Measurements from ENCODE around the gene ZNF750.

Gene ZNF750

GRCh38 chr17:82807562-82807961 lies 32.3 kb downstream of the ZNF750 start:
- H3K9me3 ChIP-seq (ENCODE audit: severe bottlenecking): no peaks in the 10 kb centered on the region
- H3K4me1 ChIP-seq (ENCODE audit: insufficient read depth, poor library complexity, severe bottlenecking): no peaks in the 10 kb centered on the region
- peaks cover 23% of the 10 kb centered on the region for H3K36me3 ChIP-seq (ENCODE audit: low read depth)
- ATAC-seq (ENCODE audit: low read depth): no peak
- no peaks in the 10 kb centered on the region for H3K27me3 ChIP-seq (ENCODE audit: insufficient read depth, poor library complexity, severe bottlenecking)
- no peak for TF ChIP-seq CTCF (IDR thresholded peaks at IDR 0.05; ENCODE audit: poor library complexity, severe bottlenecking)
- no peak overlapping the region for H3K4me3 ChIP-seq (ENCODE audit: severe bottlenecking)
- H3K27ac ChIP-seq (ENCODE audit: poor library complexity, severe bottlenecking): no peak overlapping the region
- no peak for DNase-seq (ENCODE audit: low spot score)

GRCh38 chr17:82807101-82807500 lies 32.7 kb downstream of the ZNF750 start:
- ATAC-seq (ENCODE audit: low read depth) (no peak), DNase-seq (ENCODE audit: low spot score) (no peak)
- TF ChIP-seq CTCF (IDR thresholded peaks at IDR 0.05; ENCODE audit: poor library complexity, severe bottlenecking): no peak
- Histone ChIP-seq H3K27me3 (ENCODE audit: insufficient read depth, poor library complexity, severe bottlenecking) (no peaks in the 10 kb centered on the region), H3K27ac (ENCODE audit: poor library complexity, severe bottlenecking) (no peak overlapping the region), H3K4me1 (ENCODE audit: insufficient read depth, poor library complexity, severe bottlenecking) (no peaks in the 10 kb centered on the region), H3K36me3 (ENCODE audit: low read depth) (peaks cover 23% of the 10 kb centered on the region), H3K4me3 (ENCODE audit: severe bottlenecking) (no peak overlapping the region), H3K9me3 (ENCODE audit: severe bottlenecking) (no peaks in the 10 kb centered on the region)

GRCh38 chr17:82806645-82807044 lies 33.2 kb downstream of the ZNF750 start:
- no peaks in the 10 kb centered on the region for H3K4me1 ChIP-seq (ENCODE audit: insufficient read depth, poor library complexity, severe bottlenecking)
- ATAC-seq (ENCODE audit: low read depth) (no peak), DNase-seq (ENCODE audit: low spot score) (no peak)
- no peak overlapping the region for H3K27ac ChIP-seq (ENCODE audit: poor library complexity, severe bottlenecking)
- H3K4me3 ChIP-seq (ENCODE audit: severe bottlenecking): no peak overlapping the region
- peaks cover 23% of the 10 kb centered on the region for H3K36me3 ChIP-seq (ENCODE audit: low read depth)
- no peak for TF ChIP-seq CTCF (IDR thresholded peaks at IDR 0.05; ENCODE audit: poor library complexity, severe bottlenecking)
- H3K27me3 ChIP-seq (ENCODE audit: insufficient read depth, poor library complexity, severe bottlenecking): no peaks in the 10 kb centered on the region
- no peaks in the 10 kb centered on the region for H3K9me3 ChIP-seq (ENCODE audit: severe bottlenecking)

GRCh38 chr17:82805823-82806222 lies 34.0 kb downstream of the ZNF750 start:
- H3K4me1 ChIP-seq (ENCODE audit: insufficient read depth, poor library complexity, severe bottlenecking): no peaks in the 10 kb centered on the region
- ATAC-seq (ENCODE audit: low read depth): no peak
- no peak for DNase-seq (ENCODE audit: low spot score)
- no peaks in the 10 kb centered on the region for H3K9me3 ChIP-seq (ENCODE audit: severe bottlenecking)
- no peak overlapping the region for H3K27ac ChIP-seq (ENCODE audit: poor library complexity, severe bottlenecking)
- peaks cover 17% of the 10 kb centered on the region for H3K36me3 ChIP-seq (ENCODE audit: low read depth)
- no peak overlapping the region for H3K4me3 ChIP-seq (ENCODE audit: severe bottlenecking)
- H3K27me3 ChIP-seq (ENCODE audit: insufficient read depth, poor library complexity, severe bottlenecking): no peaks in the 10 kb centered on the region
- TF ChIP-seq CTCF (IDR thresholded peaks at IDR 0.05; ENCODE audit: poor library complexity, severe bottlenecking): no peak

- TF ChIP-seq CTCF (IDR thresholded peaks at IDR 0.05; ENCODE audit: poor library complexity, severe bottlenecking): no peak
- ATAC-seq (ENCODE audit: low read depth) (no peak), DNase-seq (ENCODE audit: low spot score) (no peak)
- Histone ChIP-seq H3K36me3 (ENCODE audit: low read depth) (peaks cover 14% of the 10 kb centered on the region), H3K27me3 (ENCODE audit: insufficient read depth, poor library complexity, severe bottlenecking) (no peaks in the 10 kb centered on the region), H3K9me3 (ENCODE audit: severe bottlenecking) (no peaks in the 10 kb centered on the region), H3K4me3 (ENCODE audit: severe bottlenecking) (no peak overlapping the region), H3K27ac (ENCODE audit: poor library complexity, severe bottlenecking) (no peak overlapping the region), H3K4me1 (ENCODE audit: insufficient read depth, poor library complexity, severe bottlenecking) (no peaks in the 10 kb centered on the region)
These were observed 34.6 kb downstream of the ZNF750 start for GRCh38 chr17:82805254-82805653.

All from RWPE2 (cell line).